ENCODE measurements around the gene CERS3.

DNA sequence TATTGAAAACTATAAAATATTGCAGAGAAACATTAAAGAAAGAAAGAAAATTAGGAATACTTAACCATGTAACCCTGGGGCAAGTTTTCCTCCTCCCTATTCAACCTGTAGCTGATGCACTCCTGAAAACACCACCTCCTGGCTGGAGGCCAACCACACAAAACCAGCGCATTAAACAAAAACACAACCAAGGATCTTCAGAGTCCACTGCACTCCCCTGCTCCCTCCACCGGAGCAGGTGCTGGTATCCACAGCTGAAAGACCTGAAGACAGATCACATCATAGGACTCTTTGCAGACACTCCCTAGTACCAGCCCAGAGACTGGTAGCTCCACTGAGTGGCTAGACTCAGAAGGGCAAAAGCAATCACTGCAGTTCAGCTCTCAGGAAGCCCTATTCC lies 173.4 kb downstream of the CERS3 start:
- TF ChIP-seq EZH2 (IDR thresholded peaks at IDR 0.05; ENCODE audit: insufficient read depth, poor library complexity, severe bottlenecking) (no peak), EZH2phosphoT487 (IDR thresholded peaks at IDR 0.05; ENCODE audit: insufficient read depth, low read depth) (no peak)
